ENCODE results near the gene BMP4.

The BMP4 gene

GRCh38 chr14:53949201-53949600, 7.4 kb downstream of the BMP4 start:
- peaks cover 62% of the 10 kb centered on the region for H3K27me3 ChIP-seq (ENCODE audit: control insufficient read depth, insufficient read depth, low read length)
- H3K4me1 ChIP-seq (ENCODE audit: control insufficient read depth, insufficient read depth, low read length): peaks cover 5% of the 10 kb centered on the region
- H3K36me3 ChIP-seq (ENCODE audit: control insufficient read depth, insufficient read depth, low read length): no peaks in the 10 kb centered on the region
- H3K4me3 ChIP-seq (ENCODE audit: low read length): no peak overlapping the region
- H3K9ac ChIP-seq (ENCODE audit: low read length): no peak overlapping the region
- no peaks in the 10 kb centered on the region for H3K9me3 ChIP-seq (ENCODE audit: control insufficient read depth, low read length)

GRCh38 chr14:53948205-53948884, 8.3 kb downstream of the BMP4 start:
- Histone ChIP-seq H3K36me3 (ENCODE audit: control insufficient read depth, insufficient read depth, low read length) (no peaks in the 10 kb centered on the region), H3K4me1 (ENCODE audit: control insufficient read depth, insufficient read depth, low read length) (no peaks in the 10 kb centered on the region), H3K9me3 (ENCODE audit: control insufficient read depth, low read length) (no peaks in the 10 kb centered on the region), H3K4me3 (ENCODE audit: low read length) (no peak overlapping the region), H3K9ac (ENCODE audit: low read length) (no peak overlapping the region), H3K27me3 (ENCODE audit: control insufficient read depth, insufficient read depth, low read length) (peaks cover 53% of the 10 kb centered on the region)

GRCh38 chr14:53947452-53948204, 9.0 kb downstream of the BMP4 start:
- Histone ChIP-seq H3K4me1 (ENCODE audit: control insufficient read depth, insufficient read depth, low read length) (no peaks in the 10 kb centered on the region), H3K9me3 (ENCODE audit: control insufficient read depth, low read length) (no peaks in the 10 kb centered on the region), H3K27me3 (ENCODE audit: control insufficient read depth, insufficient read depth, low read length) (peaks cover 46% of the 10 kb centered on the region), H3K4me3 (ENCODE audit: low read length) (no peak overlapping the region), H3K36me3 (ENCODE audit: control insufficient read depth, insufficient read depth, low read length) (no peaks in the 10 kb centered on the region), H3K9ac (ENCODE audit: low read length) (no peak overlapping the region)

- peaks cover 40% of the 10 kb centered on the region for H3K27me3 ChIP-seq (ENCODE audit: control insufficient read depth, insufficient read depth, low read length)
- no peaks in the 10 kb centered on the region for H3K9me3 ChIP-seq (ENCODE audit: control insufficient read depth, low read length)
- H3K9ac ChIP-seq (ENCODE audit: low read length): no peak overlapping the region
- no peaks in the 10 kb centered on the region for H3K36me3 ChIP-seq (ENCODE audit: control insufficient read depth, insufficient read depth, low read length)
- no peak overlapping the region for H3K4me3 ChIP-seq (ENCODE audit: low read length)
- H3K4me1 ChIP-seq (ENCODE audit: control insufficient read depth, insufficient read depth, low read length): no peaks in the 10 kb centered on the region
These were observed 9.6 kb downstream of the BMP4 start for GRCh38 chr14:53947094-53947445.

- Histone ChIP-seq H3K27me3 (ENCODE audit: control insufficient read depth, insufficient read depth, low read length) (peaks cover 35% of the 10 kb centered on the region), H3K36me3 (ENCODE audit: control insufficient read depth, insufficient read depth, low read length) (no peaks in the 10 kb centered on the region), H3K9ac (ENCODE audit: low read length) (no peak overlapping the region), H3K4me1 (ENCODE audit: control insufficient read depth, insufficient read depth, low read length) (no peaks in the 10 kb centered on the region), H3K9me3 (ENCODE audit: control insufficient read depth, low read length) (no peaks in the 10 kb centered on the region), H3K4me3 (ENCODE audit: low read length) (no peak overlapping the region)
These were observed 10.1 kb downstream of the BMP4 start for GRCh38 chr14:53946404-53947093.

- H3K36me3 ChIP-seq (ENCODE audit: control insufficient read depth, insufficient read depth, low read length): no peaks in the 10 kb centered on the region
- H3K27me3 ChIP-seq (ENCODE audit: control insufficient read depth, insufficient read depth, low read length): peaks cover 31% of the 10 kb centered on the region
- no peak overlapping the region for H3K4me3 ChIP-seq (ENCODE audit: low read length)
- no peak overlapping the region for H3K9ac ChIP-seq (ENCODE audit: low read length)
- H3K4me1 ChIP-seq (ENCODE audit: control insufficient read depth, insufficient read depth, low read length): no peaks in the 10 kb centered on the region
- H3K9me3 ChIP-seq (ENCODE audit: control insufficient read depth, low read length): no peaks in the 10 kb centered on the region
These were observed 10.6 kb downstream of the BMP4 start for GRCh38 chr14:53946071-53946403.

- Histone ChIP-seq H3K9ac (ENCODE audit: low read length) (no peak overlapping the region), H3K27me3 (ENCODE audit: control insufficient read depth, insufficient read depth, low read length) (peaks cover 31% of the 10 kb centered on the region), H3K9me3 (ENCODE audit: control insufficient read depth, low read length) (no peaks in the 10 kb centered on the region), H3K4me1 (ENCODE audit: control insufficient read depth, insufficient read depth, low read length) (no peaks in the 10 kb centered on the region), H3K4me3 (ENCODE audit: low read length) (no peak overlapping the region), H3K36me3 (ENCODE audit: control insufficient read depth, insufficient read depth, low read length) (no peaks in the 10 kb centered on the region)
These were observed 12.9 kb downstream of the BMP4 start for GRCh38 chr14:53943751-53944083.

GRCh38 chr14:53942970-53943750, 13.5 kb downstream of the BMP4 start:
- H3K9ac ChIP-seq (ENCODE audit: low read length): no peak overlapping the region
- no peaks in the 10 kb centered on the region for H3K4me1 ChIP-seq (ENCODE audit: control insufficient read depth, insufficient read depth, low read length)
- H3K27me3 ChIP-seq (ENCODE audit: control insufficient read depth, insufficient read depth, low read length): peaks cover 26% of the 10 kb centered on the region
- no peaks in the 10 kb centered on the region for H3K9me3 ChIP-seq (ENCODE audit: control insufficient read depth, low read length)
- H3K36me3 ChIP-seq (ENCODE audit: control insufficient read depth, insufficient read depth, low read length): no peaks in the 10 kb centered on the region
- H3K4me3 ChIP-seq (ENCODE audit: low read length): no peak overlapping the region

- Histone ChIP-seq H3K36me3 (ENCODE audit: control insufficient read depth, insufficient read depth, low read length) (no peaks in the 10 kb centered on the region), H3K4me3 (ENCODE audit: low read length) (no peak overlapping the region), H3K4me1 (ENCODE audit: control insufficient read depth, insufficient read depth, low read length) (no peaks in the 10 kb centered on the region), H3K27me3 (ENCODE audit: control insufficient read depth, insufficient read depth, low read length) (no peaks in the 10 kb centered on the region), H3K9me3 (ENCODE audit: control insufficient read depth, low read length) (no peaks in the 10 kb centered on the region), H3K9ac (ENCODE audit: low read length) (no peak overlapping the region)
These were observed 18.3 kb downstream of the BMP4 start for GRCh38 chr14:53938136-53938837.

GRCh38 chr14:53934778-53935414, 21.7 kb downstream of the BMP4 start:
- no peaks in the 10 kb centered on the region for H3K4me1 ChIP-seq (ENCODE audit: control insufficient read depth, insufficient read depth, low read length)
- no peaks in the 10 kb centered on the region for H3K9me3 ChIP-seq (ENCODE audit: control insufficient read depth, low read length)
- H3K4me3 ChIP-seq (ENCODE audit: low read length): no peak overlapping the region
- no peak overlapping the region for H3K9ac ChIP-seq (ENCODE audit: low read length)
- H3K36me3 ChIP-seq (ENCODE audit: control insufficient read depth, insufficient read depth, low read length): no peaks in the 10 kb centered on the region
- H3K27me3 ChIP-seq (ENCODE audit: control insufficient read depth, insufficient read depth, low read length): no peaks in the 10 kb centered on the region

GRCh38 chr14:53932966-53933365, 23.7 kb downstream of the BMP4 start:
- no peak overlapping the region for H3K9ac ChIP-seq (ENCODE audit: low read length)
- H3K4me1 ChIP-seq (ENCODE audit: control insufficient read depth, insufficient read depth, low read length): no peaks in the 10 kb centered on the region
- no peaks in the 10 kb centered on the region for H3K36me3 ChIP-seq (ENCODE audit: control insufficient read depth, insufficient read depth, low read length)
- H3K4me3 ChIP-seq (ENCODE audit: low read length): no peak overlapping the region
- no peaks in the 10 kb centered on the region for H3K27me3 ChIP-seq (ENCODE audit: control insufficient read depth, insufficient read depth, low read length)
- no peaks in the 10 kb centered on the region for H3K9me3 ChIP-seq (ENCODE audit: control insufficient read depth, low read length)
